ENCODE results near the gene FKBP7.
"Not testable (repeated sequence)": the region's sequence is repeated elsewhere in the genome, so short reads cannot be mapped to it uniquely, and the experiment has no call there.

FKBP7 gene

DNA sequence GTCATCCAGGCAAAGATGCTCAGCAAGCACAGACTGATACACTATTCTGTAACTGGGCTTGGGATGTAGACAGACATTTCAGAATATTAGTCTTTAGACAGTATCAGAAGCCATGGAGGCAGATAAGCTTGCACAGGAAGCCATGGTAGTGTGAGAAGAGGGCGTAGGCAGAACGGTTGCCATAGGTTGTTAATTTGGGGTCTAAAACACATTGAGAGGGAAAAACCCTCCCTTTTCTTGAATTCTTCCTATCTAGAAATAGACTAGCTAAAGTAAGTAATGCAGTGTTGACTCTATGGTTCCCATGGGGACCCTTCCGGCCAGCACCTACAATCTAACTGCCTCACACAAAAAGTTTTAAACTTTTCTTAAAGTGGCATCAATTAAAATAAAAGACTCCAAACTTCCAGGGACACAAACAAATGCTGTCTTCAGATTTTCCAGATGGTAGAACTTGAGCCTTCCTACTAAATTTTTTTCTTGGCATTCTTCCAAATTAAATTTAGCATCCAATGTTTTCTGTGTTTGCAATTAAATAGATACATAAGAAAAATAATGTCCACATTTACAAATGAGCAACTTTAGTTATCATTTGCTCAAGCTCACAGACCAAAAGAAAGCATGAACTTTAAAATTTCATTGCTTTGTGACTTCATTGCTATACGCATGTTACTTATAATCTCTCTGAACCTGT lies 29.3 kb downstream of the FKBP7 start:
- no peak for ATAC-seq

DNA sequence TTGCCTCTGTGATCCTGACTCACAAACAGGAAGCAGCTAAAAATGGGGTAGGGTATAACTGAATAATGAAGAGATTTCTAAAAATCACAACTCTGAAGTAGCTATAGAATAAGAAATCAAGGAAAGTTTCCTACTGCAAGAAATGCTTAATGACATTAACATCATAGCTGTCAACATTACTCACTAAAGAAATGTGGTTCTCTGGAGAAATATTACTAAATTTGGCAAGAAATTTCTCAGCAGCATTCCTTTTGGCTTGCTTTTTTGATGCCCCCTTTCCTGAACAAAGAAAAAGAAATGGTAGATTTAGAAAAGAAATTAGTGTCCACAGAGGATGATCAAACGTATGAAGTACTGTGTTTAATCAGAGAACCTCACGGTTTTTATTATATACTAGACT lies 37.0 kb downstream of the FKBP7 start:
- ATAC-seq, result no peak

- no peak for ATAC-seq
Observed at GRCh38 chr2:178436662-178437061, 41.7 kb downstream of the FKBP7 start.

GRCh38 chr2:178429336-178429735 lies 49.1 kb downstream of the FKBP7 start:
- ATAC-seq, result no peak

- ATAC-seq, result no peak
Observed at GRCh38 chr2:178428396-178428806, 50.0 kb downstream of the FKBP7 start.

DNA sequence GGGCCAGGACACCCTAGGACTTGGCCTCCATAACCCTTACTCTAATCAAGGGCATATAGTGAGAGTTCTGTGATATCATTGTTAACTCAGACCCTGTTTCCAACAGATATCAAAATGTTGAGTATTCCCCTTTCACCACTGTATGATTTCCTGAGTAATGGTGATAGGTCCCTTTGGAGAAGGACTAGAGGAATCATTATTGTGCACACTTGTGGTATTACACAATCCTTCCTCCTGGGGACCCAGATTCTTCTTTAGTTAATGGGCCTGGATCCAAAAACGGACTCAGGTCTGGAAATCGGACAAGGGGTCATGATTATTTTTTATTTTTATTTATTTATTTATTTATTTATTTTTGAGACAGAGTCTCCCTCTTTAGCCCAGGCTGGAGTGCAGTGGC lies 50.9 kb downstream of the FKBP7 start:
- no peak for ATAC-seq

GRCh38 chr2:178426388-178426787 lies 52.0 kb downstream of the FKBP7 start:
- ATAC-seq, result no peak

GRCh38 chr2:178425255-178425827 lies 53.1 kb downstream of the FKBP7 start:
- ATAC-seq, result no peak

DNA sequence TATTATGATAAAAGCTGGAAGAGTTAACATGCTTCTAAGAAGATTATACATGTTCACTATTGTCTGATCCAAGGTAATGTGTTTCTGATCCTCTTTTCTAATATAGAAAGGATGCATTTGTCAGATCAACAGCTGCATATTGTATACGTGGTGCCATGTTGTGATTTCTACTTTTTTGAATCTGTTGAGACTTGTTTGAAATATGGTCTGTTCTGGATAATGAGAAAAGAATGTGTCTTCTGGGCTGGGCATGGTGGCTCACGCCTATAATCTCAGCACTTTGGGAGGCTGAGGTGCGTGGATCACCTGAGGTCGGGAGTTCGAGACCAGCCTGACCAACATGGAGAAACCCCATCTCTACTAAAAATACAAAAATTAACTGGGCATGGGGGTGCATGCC lies 54.7 kb downstream of the FKBP7 start:
- ATAC-seq, result not testable (repeated sequence)

DNA sequence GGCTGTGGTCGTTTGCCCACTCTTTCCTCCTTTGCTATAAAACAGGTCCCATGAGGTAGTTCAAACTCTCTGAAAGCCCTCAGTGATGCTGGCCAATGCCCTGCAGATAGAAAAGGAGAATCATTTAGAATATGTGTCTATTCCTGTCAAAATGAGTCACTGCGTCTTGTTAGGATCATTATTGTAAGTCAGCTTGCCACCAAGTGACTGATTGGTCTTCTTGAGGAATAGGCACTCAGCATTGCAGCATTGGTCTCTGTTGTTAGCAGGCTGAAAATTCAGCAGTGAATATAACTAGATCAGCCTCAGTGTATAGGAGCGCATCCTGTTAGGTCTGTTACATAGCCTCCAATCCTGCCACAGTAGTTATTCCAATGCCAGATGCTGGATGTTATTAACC lies 56.3 kb downstream of the FKBP7 start:
- ATAC-seq, result no peak

DNA sequence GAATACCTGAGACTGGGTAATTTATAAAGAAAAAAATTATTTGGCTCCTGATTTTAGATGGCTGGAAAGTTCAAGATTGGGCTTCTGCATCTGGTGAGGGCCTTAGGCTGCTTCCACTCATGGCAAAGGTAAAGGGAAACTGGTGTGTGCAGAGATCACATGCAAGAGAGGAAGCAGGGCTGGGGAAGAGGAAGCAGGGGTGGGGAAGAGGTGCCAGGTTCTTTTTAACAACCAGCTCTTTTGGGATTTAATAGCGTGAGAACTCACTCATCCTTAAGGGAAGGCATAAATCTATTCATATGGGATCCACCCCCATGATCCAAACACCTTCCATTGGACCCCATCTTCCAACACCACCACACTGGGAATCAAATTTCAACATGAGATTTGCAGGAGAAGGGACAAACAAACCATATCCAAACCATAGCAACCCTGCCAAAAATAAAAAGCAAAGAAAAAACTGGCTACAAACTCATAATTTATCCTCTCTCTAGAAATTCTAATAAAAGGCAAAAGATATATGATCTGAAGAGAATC lies 57.9 kb downstream of the FKBP7 start:
- no peak for ATAC-seq

GRCh38 chr2:178419123-178419522 lies 59.3 kb downstream of the FKBP7 start:
- ATAC-seq, result no peak

DNA sequence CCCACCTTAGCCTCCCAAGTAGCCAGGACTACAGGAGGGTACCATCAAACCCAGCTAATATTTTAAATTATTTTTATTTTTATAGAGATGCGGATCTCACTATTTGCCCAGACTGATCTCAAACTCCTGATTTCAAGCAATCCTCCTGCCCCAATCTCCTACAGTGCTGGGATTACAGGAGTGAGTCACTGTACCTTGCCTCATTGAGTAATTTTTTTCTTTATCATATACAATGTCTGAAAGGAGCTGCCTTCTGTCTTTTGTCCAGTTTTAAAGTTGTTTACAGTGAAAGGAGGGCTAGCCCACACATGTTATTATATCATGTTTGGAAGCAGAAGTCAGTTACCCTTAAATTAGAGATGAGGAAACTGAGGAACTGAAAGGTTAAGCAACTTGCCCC lies 60.0 kb downstream of the FKBP7 start:
- ATAC-seq, result no peak

DNA sequence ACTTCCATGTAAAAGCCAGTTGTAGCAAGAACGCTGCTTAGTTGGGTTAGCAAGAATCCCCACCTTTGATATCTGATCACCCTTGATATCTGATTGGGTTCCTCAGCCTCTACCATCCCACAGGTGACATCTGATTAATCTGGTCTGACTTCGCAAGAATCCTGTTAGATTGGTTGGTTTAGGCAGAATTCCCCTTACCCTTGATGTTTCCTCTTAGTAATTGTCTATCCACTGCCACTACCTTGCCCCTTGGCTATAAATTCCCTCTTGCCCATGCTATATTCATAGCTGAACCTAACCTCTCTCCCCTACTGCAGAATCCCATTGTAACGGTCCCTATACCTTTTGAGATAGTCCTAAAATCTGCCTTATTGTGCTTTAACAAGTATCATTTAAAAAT lies 60.5 kb downstream of the FKBP7 start:
- no peak for ATAC-seq

GRCh38 chr2:178415979-178416378 lies 62.4 kb downstream of the FKBP7 start:
- no peak for ATAC-seq

DNA sequence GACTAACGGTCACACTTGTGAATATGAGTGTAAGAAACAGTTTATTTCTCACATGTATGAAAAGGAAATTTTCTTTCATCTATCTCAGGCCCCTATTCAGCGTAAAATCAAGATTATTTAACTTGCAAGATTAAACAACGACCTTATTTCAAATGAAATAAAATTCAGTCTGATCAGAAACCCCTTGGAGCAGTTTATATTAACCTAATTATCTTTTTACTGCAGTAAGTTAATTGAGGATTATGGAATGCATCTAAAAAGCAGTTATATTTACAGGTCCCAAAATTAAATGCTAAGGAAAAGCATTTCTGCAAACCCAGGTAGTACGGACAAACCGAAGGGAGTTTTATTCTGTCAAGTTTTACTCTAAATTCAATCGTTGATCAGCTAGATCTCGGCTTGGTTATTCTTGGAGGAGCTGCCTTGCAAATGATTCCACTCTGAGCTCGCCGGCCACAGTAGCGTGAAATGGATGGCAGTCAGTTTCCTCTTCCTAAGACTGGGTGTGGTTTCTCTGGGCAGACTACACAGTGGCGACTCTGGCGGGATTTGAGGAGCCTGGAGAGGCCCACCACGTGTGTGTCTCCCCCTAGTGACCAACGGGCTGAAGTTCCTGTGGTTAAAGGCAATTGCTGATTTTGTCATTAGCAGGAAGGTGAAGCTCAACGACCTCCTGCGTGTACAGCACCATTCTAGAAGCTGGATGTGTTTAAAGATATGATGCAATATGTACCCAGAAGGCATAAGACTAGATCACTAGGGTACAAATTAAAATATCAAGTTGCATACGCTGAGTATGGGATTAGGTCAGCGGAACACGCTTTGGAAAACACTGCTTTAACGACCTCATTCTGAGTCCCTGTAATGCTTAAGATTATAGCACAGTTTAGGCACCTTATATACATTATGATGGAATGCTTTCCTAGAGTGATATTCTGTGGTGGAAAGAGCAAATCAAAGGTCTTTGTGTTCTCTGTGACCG lies 63.8 kb downstream of the FKBP7 start:
- peak; percentile 72 to 73 for ATAC-seq
